Measurements from ENCODE around the gene CALCB. TPM values are rescaled to one million over a fixed set of nuclear protein-coding genes. Genes with fewer than 3 reads are reported as not detected.

Gene CALCB
- total RNA-seq, 1 donor from 2014 or later, result not detected

DNA sequence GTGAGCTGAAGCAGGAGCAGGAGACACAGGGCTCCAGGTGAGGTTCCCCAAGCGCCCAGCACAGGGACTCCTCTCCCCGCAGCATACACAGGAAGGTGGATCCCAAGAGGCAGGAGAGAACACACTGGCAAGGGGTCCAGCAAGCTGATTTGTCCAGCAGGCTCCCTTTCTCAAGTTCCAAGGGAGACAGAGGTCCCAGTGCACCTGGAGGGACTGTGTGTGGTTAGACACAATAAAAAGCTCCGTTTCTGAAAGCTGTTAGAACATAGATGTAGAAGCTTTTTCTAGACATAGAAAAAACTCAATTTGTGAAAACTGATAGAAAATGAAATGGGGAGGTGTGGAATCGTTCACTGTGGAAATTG is 1.8 kb downstream of the CALCB start:
- Mint-ChIP-seq H3K27me3 (ENCODE audit: unreplicated experiment) (peaks cover 6% of the 10 kb centered on the region), H3K36me3 (ENCODE audit: unreplicated experiment) (no peaks in the 10 kb centered on the region), H3K27ac (ENCODE audit: unreplicated experiment) (no peak overlapping the region), H3K9me3 (ENCODE audit: unreplicated experiment) (peaks cover 7% of the 10 kb centered on the region), H3K4me3 (ENCODE audit: unreplicated experiment) (no peak overlapping the region), H3K4me1 (ENCODE audit: unreplicated experiment) (no peaks in the 10 kb centered on the region)
- DNase-seq (ENCODE audit: extremely low spot score, unreplicated experiment), result no peak
- TF ChIP-seq CTCF (IDR thresholded peaks at IDR 0.05), result no peak

DNA sequence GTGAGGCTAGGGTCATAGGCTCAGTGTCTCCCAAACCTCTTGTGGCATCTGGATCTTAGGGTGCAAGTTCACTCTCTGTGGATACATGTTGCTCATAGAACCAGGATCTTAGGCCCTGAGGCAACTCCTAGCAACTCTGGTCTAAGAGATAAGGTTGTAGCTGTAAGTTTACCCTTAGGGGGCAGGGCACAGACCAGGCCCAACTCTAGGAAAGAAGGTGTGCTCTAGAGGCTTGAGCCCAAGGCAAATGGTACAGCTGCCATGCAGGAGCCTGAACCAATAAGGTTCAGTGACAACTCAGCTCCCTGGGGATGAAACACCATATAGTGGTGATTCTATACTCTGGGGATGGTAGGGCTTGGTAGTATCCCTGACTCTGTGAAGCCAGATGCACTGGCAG is 17.8 kb downstream of the CALCB start:
- Mint-ChIP-seq H3K4me3 (ENCODE audit: unreplicated experiment) (no peak overlapping the region), H3K4me1 (ENCODE audit: unreplicated experiment) (no peaks in the 10 kb centered on the region), H3K36me3 (ENCODE audit: unreplicated experiment) (no peaks in the 10 kb centered on the region), H3K27me3 (ENCODE audit: unreplicated experiment) (peaks cover 12% of the 10 kb centered on the region), H3K27ac (ENCODE audit: unreplicated experiment) (no peak overlapping the region), H3K9me3 (ENCODE audit: unreplicated experiment) (peaks cover 9% of the 10 kb centered on the region)
- DNase-seq (ENCODE audit: extremely low spot score, unreplicated experiment), result no peak
- no peak for TF ChIP-seq CTCF (IDR thresholded peaks at IDR 0.05)

DNA sequence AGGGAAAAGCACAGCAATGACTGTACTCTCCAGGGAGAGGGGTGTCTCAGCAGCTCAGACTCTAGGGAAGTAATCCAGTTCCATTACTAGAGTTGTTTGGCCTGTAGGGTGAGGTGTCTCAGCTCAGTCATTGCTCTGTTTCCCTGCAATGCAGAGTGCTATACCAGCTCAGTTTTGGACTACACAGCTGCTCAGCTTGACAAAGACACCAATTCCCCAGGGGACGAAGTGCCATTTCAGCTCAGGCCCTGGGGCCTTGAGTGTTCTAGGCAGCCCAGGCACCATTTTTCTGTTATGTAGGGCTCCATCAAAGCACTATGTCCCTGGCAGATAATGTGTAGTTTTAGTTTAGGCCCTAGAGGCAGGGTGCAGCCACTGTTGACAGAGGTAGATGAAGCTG is 18.2 kb downstream of the CALCB start:
- Mint-ChIP-seq H3K27ac (ENCODE audit: unreplicated experiment) (no peak overlapping the region), H3K36me3 (ENCODE audit: unreplicated experiment) (no peaks in the 10 kb centered on the region), H3K4me3 (ENCODE audit: unreplicated experiment) (no peak overlapping the region), H3K9me3 (ENCODE audit: unreplicated experiment) (peaks cover 9% of the 10 kb centered on the region), H3K4me1 (ENCODE audit: unreplicated experiment) (no peaks in the 10 kb centered on the region), H3K27me3 (ENCODE audit: unreplicated experiment) (peaks cover 10% of the 10 kb centered on the region)
- no peak for DNase-seq (ENCODE audit: extremely low spot score, unreplicated experiment)
- no peak for TF ChIP-seq CTCF (IDR thresholded peaks at IDR 0.05)

GRCh38 chr11:15093432-15093831 is 20.0 kb downstream of the CALCB start:
- Mint-ChIP-seq H3K4me1 (ENCODE audit: unreplicated experiment) (no peaks in the 10 kb centered on the region), H3K27ac (ENCODE audit: unreplicated experiment) (no peak overlapping the region), H3K27me3 (ENCODE audit: unreplicated experiment) (peaks cover 9% of the 10 kb centered on the region), H3K4me3 (ENCODE audit: unreplicated experiment) (no peak overlapping the region), H3K9me3 (ENCODE audit: unreplicated experiment) (no peaks in the 10 kb centered on the region), H3K36me3 (ENCODE audit: unreplicated experiment) (no peaks in the 10 kb centered on the region)
- TF ChIP-seq CTCF (IDR thresholded peaks at IDR 0.05), result no peak
- DNase-seq (ENCODE audit: extremely low spot score, unreplicated experiment), result no peak

DNA sequence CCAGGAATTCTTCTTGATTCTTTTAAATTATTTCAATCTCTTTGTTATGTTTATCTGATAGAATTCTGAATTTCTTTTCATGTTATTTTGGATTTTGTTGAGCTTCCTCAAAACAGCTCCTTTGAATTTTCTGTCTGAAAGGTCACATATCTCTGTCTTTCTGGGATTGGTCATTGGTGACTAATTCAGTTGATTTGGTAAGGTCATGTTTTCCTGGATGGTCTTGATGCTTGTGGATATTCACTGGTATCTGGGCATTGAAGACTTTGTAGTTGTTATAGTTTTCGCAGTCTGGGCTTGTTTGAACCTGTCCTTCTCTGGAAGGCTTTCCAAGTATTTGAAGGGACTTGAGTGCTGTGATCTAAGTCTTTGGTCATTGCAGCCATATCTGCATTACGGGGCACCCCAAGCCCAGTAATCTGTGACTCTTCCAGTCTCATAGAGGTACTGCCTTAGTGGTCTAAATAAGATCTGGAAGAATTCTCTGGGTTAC is 22.4 kb downstream of the CALCB start:
- no peak overlapping the region for H3K27ac Mint-ChIP-seq (ENCODE audit: unreplicated experiment)
- no peaks in the 10 kb centered on the region for H3K36me3 Mint-ChIP-seq (ENCODE audit: unreplicated experiment)
- no peaks in the 10 kb centered on the region for H3K4me1 Mint-ChIP-seq (ENCODE audit: unreplicated experiment)
- DNase-seq (ENCODE audit: extremely low spot score, unreplicated experiment), result no peak
- H3K9me3 Mint-ChIP-seq (ENCODE audit: unreplicated experiment), result no peaks in the 10 kb centered on the region
- peaks cover 16% of the 10 kb centered on the region for H3K27me3 Mint-ChIP-seq (ENCODE audit: unreplicated experiment)
- no peak overlapping the region for H3K4me3 Mint-ChIP-seq (ENCODE audit: unreplicated experiment)
- no peak for TF ChIP-seq CTCF (IDR thresholded peaks at IDR 0.05)

Data from osteocyte (in vitro differentiated cells).